SH-SY5Y (cell line): Measurements from ENCODE around the gene PRXL2B.

ENCODE experiments used
- GATA2 ChIP-seq: IDR thresholded peaks from 2 replicates; pipeline ENCODE4 v1.6.1; 2011; ENCODE audit warnings: mild to moderate bottlenecking, low read depth, low read length
- GATA3 ChIP-seq: IDR thresholded peaks from 2 replicates; pipeline ENCODE4 v1.6.1; 2011; ENCODE audit warnings: low read depth, mild to moderate bottlenecking, low read length, moderate library complexity

DNA sequence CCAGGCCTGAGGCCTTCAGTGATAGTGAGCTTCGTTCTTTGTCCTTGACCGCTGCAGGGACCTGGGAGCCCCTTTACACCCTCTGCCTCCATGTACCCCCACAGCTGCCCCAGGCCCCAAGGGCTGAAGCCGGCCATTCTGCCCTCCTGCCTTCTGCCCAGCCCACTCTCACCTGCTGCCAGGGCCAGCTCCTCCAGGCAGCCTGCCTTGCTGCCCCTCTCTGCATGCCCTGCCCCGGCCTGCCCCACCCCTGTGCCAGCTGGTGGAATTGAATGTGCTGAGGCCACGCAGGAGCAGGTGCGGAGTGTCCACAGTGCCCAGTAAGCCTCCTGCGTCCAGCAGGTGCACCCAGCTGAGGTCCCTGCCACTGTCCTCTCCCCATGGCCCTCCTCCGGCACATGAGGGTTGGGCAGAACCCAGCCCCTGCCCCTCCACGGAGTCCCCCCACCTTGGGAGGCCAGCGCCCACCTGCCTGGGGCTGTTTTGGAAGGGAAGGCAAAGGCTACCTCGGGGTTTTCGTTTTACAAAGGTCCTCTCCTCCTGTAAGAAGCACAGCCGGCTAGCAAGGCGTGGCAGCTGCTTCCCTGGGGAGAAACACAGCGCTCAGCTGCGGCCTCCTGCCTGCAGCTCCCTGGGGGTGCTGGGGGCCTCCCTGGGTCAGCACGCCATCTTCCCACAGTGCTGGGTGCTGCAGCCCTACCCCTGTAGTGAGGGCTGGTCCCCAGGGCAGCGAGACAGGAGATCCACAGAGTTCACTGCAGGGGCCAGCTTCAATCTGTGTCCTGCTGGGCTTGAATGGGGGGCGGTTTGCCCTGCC is 25.3 kb downstream of the PRXL2B start:
- TF ChIP-seq GATA2 (no peak), GATA3 (no peak)
